IMR-90 (cell line): ENCODE results near the gene LRIT2. TPM values are rescaled to one million over a fixed set of nuclear protein-coding genes. Genes with fewer than 3 reads are reported as not detected.

ENCODE experiments used
- ATAC-seq: fragments of 200-7000 bp; cut with Tn5 transposase; 2 replicates; pipeline ENCODE4 v1.9.1; 2020; ENCODE audit warnings: low read depth, mild to moderate bottlenecking, moderate library complexity
- BruUV-seq: library from RNA; stranded (reverse); fragments of 400-500 nt; replicated peaks from 2 replicates; lab custom pipeline; 2021; lab: Mats Ljungman, UMichigan
- CTCF ChIA-PET: fragments of 300-600 bp; formaldehyde crosslinking; extraction: SDS; loops from one replicate; lab custom pipeline; 2021; ENCODE audit warnings: antibody characterized with exemption; lab: Yijun Ruan, JAX
- POLR2A ChIA-PET: fragments of 300-600 bp; sonication (Branson Sonifier 250); formaldehyde crosslinking; loops from one replicate; lab custom pipeline; 2022; ENCODE audit warnings: antibody characterized with exemption; ENCODE audit not compliant: unreplicated experiment; lab: Charles Lee
- DNase-seq: peaks from one replicate; pipeline ENCODE4 v3.0.0; 2013
- H2AFZ ChIP-seq: replicated peaks from 2 replicates; pipeline ENCODE3; 2013; ENCODE audit warnings: low read length, mild to moderate bottlenecking; ENCODE audit not compliant: poor library complexity
- H2AK5ac ChIP-seq: 2 replicates; pipeline ENCODE4 v1.6.1; 2013; ENCODE audit warnings: low read depth, low read length, inconsistent platforms
- H2AK9ac ChIP-seq: replicated peaks from 2 replicates; pipeline ENCODE3; 2013; ENCODE audit warnings: mild to moderate bottlenecking, low read depth, low read length, moderate library complexity; ENCODE audit not compliant: poor library complexity
- H2BK120ac ChIP-seq: 2 replicates; pipeline ENCODE4 v1.6.1; 2013; ENCODE audit warnings: low read depth, low read length, inconsistent platforms
- H2BK15ac ChIP-seq: 3 replicates; pipeline ENCODE4 v1.6.1; 2013; ENCODE audit warnings: low read depth, low read length, inconsistent platforms
- H2BK20ac ChIP-seq: 2 replicates; pipeline ENCODE4 v1.6.1; 2013; ENCODE audit warnings: low read depth, mild to moderate bottlenecking, inconsistent platforms, low read length, moderate library complexity
- H2BK5ac ChIP-seq: 2 replicates; pipeline ENCODE4 v1.6.1; 2013; ENCODE audit warnings: mild to moderate bottlenecking, low read depth, low read length, inconsistent platforms; ENCODE audit not compliant: poor library complexity, severe bottlenecking
- H3K14ac ChIP-seq: replicated peaks from 2 replicates; pipeline ENCODE4 v1.6.1; 2013; ENCODE audit warnings: low read depth, low read length, inconsistent platforms
- H3K18ac ChIP-seq: 2 replicates; pipeline ENCODE4 v1.6.1; 2013; ENCODE audit warnings: low read depth, low read length, control low read depth
- H3K23ac ChIP-seq: 2 replicates; pipeline ENCODE4 v1.6.1; 2013; ENCODE audit warnings: low read depth, low read length, inconsistent platforms
- H3K27ac ChIP-seq: 2 replicates; pipeline ENCODE4 v1.5.1; 2013; ENCODE audit warnings: mild to moderate bottlenecking, control low read depth, low read length; ENCODE audit not compliant: insufficient read depth
- H3K27me3 ChIP-seq: 2 replicates; pipeline ENCODE4 v1.6.1; 2013; ENCODE audit warnings: low read length; ENCODE audit not compliant: control insufficient read depth, insufficient read depth
- H3K36me3 ChIP-seq: 2 replicates; pipeline ENCODE4 v1.6.1; 2013; ENCODE audit warnings: low read length, mixed read lengths; ENCODE audit not compliant: control insufficient read depth, insufficient read depth
- H3K4ac ChIP-seq: 2 replicates; pipeline ENCODE4 v1.6.1; 2013; ENCODE audit warnings: low read depth, low read length, inconsistent platforms
- H3K4me1 ChIP-seq: 2 replicates; pipeline ENCODE4 v1.6.1; 2013; ENCODE audit warnings: low read length, mixed read lengths; ENCODE audit not compliant: control insufficient read depth, insufficient read depth
- H3K4me2 ChIP-seq: 2 replicates; pipeline ENCODE4 v1.6.1; 2013; ENCODE audit warnings: low read depth, mild to moderate bottlenecking, control low read depth, low read length, moderate library complexity
- H3K4me3 ChIP-seq: 2 replicates; pipeline ENCODE4 v1.5.1; 2013; ENCODE audit warnings: low read depth, mild to moderate bottlenecking, control low read depth, low read length, moderate library complexity; ENCODE audit not compliant: insufficient read depth
- H3K56ac ChIP-seq: 2 replicates; pipeline ENCODE4 v1.6.1; 2013; ENCODE audit warnings: low read length, inconsistent platforms; ENCODE audit not compliant: insufficient read depth; ENCODE audit errors: extremely low read depth
- H3K79me1 ChIP-seq, 2 experiments: 2 replicates each; pipeline ENCODE4 v1.6.1; 2013; ENCODE audit warnings: low read length in 2 of 2, inconsistent platforms in 1 of 2, low read depth in 1 of 2
- H3K9ac ChIP-seq: 2 replicates; pipeline ENCODE4 v1.6.1; 2013; ENCODE audit warnings: low read depth, low read length, control low read depth
- H3K9me1 ChIP-seq: 2 replicates; pipeline ENCODE4 v1.6.1; 2013; ENCODE audit warnings: low read length, inconsistent platforms; ENCODE audit not compliant: insufficient read depth
- H3K9me3 ChIP-seq: 2 replicates; pipeline ENCODE4 v1.6.1; 2013; ENCODE audit warnings: low read length; ENCODE audit not compliant: control insufficient read depth, insufficient read depth
- H4K20me1 ChIP-seq: 2 replicates; pipeline ENCODE4 v1.6.1; 2013; ENCODE audit warnings: low read length, inconsistent platforms; ENCODE audit not compliant: insufficient read depth
- H4K5ac ChIP-seq: 2 replicates; pipeline ENCODE4 v1.6.1; 2013; ENCODE audit warnings: mild to moderate bottlenecking, low read depth, low read length, control low read depth
- H4K8ac ChIP-seq, 2 experiments: 2 replicates each; pipeline ENCODE4 v1.6.1; 2013; ENCODE audit warnings: low read depth in 2 of 2, low read length in 2 of 2, control low read depth in 1 of 2, inconsistent platforms in 1 of 2
- H4K91ac ChIP-seq: 2 replicates; pipeline ENCODE4 v1.6.1; 2013; ENCODE audit warnings: low read depth, low read length, inconsistent platforms; ENCODE audit not compliant: insufficient read depth
- BHLHE40 ChIP-seq: fragments of 150-350 bp; IDR thresholded peaks from 2 replicates; pipeline ENCODE4 v1.6.1; 2016; ENCODE audit warnings: mild to moderate bottlenecking, low read depth, low read length
- CEBPB ChIP-seq: IDR thresholded peaks from 2 replicates; pipeline ENCODE4 v1.6.1; 2012; ENCODE audit warnings: low read depth, low read length, improper control_type of control experiment
- CHD1 ChIP-seq: IDR thresholded peaks from 2 replicates; pipeline ENCODE4 v1.6.1; 2012; ENCODE audit warnings: low read depth, low read length, improper control_type of control experiment
- CTCF ChIP-seq: conservative IDR thresholded peaks from 2 replicates; pipeline ENCODE4 v1.5.1; 2012; ENCODE audit warnings: mild to moderate bottlenecking, low read depth, low read length, improper control_type of control experiment
- ELK1 ChIP-seq: fragments of 150-350 bp; IDR thresholded peaks from 2 replicates; pipeline ENCODE4 v1.6.1; 2016; ENCODE audit warnings: low read depth, mild to moderate bottlenecking, low read length, moderate library complexity, borderline replicate concordance
- FOS ChIP-seq: fragments of 150-350 bp; IDR thresholded peaks from 2 replicates; pipeline ENCODE4 v1.6.1; 2016; ENCODE audit warnings: low read depth, low read length
- MAFK ChIP-seq: IDR thresholded peaks from 2 replicates; pipeline ENCODE4 v1.6.1; 2012; ENCODE audit warnings: low read depth, low read length, improper control_type of control experiment
- MAZ ChIP-seq: IDR thresholded peaks from 2 replicates; pipeline ENCODE4 v1.6.1; 2012; ENCODE audit warnings: low read depth, mild to moderate bottlenecking, low read length, improper control_type of control experiment, moderate library complexity, borderline replicate concordance
- MXI1 ChIP-seq: IDR thresholded peaks from 2 replicates; pipeline ENCODE4 v1.6.1; 2012; ENCODE audit warnings: low read depth, mild to moderate bottlenecking, low read length, moderate library complexity, borderline replicate concordance
- NFE2L2 ChIP-seq: fragments of 150-350 bp; IDR thresholded peaks from 2 replicates; pipeline ENCODE4 v1.6.1; 2016; ENCODE audit warnings: low read depth, mild to moderate bottlenecking, low read length
- POLR2A ChIP-seq: IDR thresholded peaks from 2 replicates; pipeline ENCODE4 v1.6.1; 2012; ENCODE audit warnings: mild to moderate bottlenecking, low read depth, low read length
- RAD21 ChIP-seq: IDR thresholded peaks from 2 replicates; pipeline ENCODE4 v1.6.1; 2012; ENCODE audit warnings: low read length, improper control_type of control experiment
- RCOR1 ChIP-seq: IDR thresholded peaks from 2 replicates; pipeline ENCODE4 v1.6.1; 2012; ENCODE audit warnings: mild to moderate bottlenecking, low read length, improper control_type of control experiment; ENCODE audit not compliant: insufficient replicate concordance
- RFX5 ChIP-seq: IDR thresholded peaks from 2 replicates; pipeline ENCODE4 v1.8.0; 2012; ENCODE audit warnings: low read depth, mild to moderate bottlenecking, low read length, moderate library complexity
- SMC3 ChIP-seq: fragments of 150-350 bp; IDR thresholded peaks from 2 replicates; pipeline ENCODE4 v1.6.1; 2016; ENCODE audit warnings: low read depth, mild to moderate bottlenecking, antibody characterized with exemption, low read length, moderate library complexity
- USF2 ChIP-seq: fragments of 150-350 bp; IDR thresholded peaks from 2 replicates; pipeline ENCODE4 v1.6.1; 2017; ENCODE audit warnings: mild to moderate bottlenecking, antibody characterized with exemption, low read length, low read depth
- WGBS, 2 experiments: methylation state at CpG; one replicate each; pipeline versions ENCODE4 v1.1.5 to v1.1.7; 2013; ENCODE audit warnings: missing lambda C conversion rate in 2 of 2; ENCODE audit not compliant: insufficient read length in 1 of 2; ENCODE audit errors: extremely low coverage in 2 of 2; 5-methylcytosine and 5-hydroxymethylcytosine counted together
- dilution Hi-C: fragments of 300-500 bp; cut with HindIII; formaldehyde crosslinking; loops from one replicate; pipeline ENCODE4 v1.14.3; 2018; ENCODE audit warnings: low sequenced_read_pairs; ENCODE audit not compliant: unreplicated experiment
- in situ Hi-C: fragments of 300-500 bp; cut with MboI; formaldehyde crosslinking; loops from 3 replicates; pipeline ENCODE4 v1.14.3; 2019; ENCODE audit warnings: low sequenced_read_pairs, inconsistent platforms, mixed read lengths
- intact Hi-C: fragments of 100-400 bp; cut with micrococcal nuclease; formaldehyde crosslinking; loops from 2 replicates; pipeline ENCODE4 v1.10.0; 2022
- polyA plus RNA-seq, 3 experiments: library from polyadenylated mRNA; depleted of rRNA; stranded (reverse); fragments of >200 nt; gene quantifications; 2 replicates each; pipeline ENCODE4 v1.2.3, GENCODE V29; 2012; ENCODE audit warnings: low replicate concordance in 1 of 3
- total RNA-seq: library from RNA; depleted of rRNA; stranded (reverse); fragments of >200 nt; gene quantifications from 2 replicates; pipeline ENCODE4 v1.2.3, GENCODE V29; 2012

Gene LRIT2
- total and polyA plus RNA-seq, 2 of the 4 experiments (the other 2 are of a cell fraction): not detected

GRCh38 chr10:84258034-84258695 is 32.8 kb upstream of the LRIT2 start:
- TF ChIP-seq MXI1: no peak
- TF ChIP-seq CEBPB: no peak
- TF ChIP-seq MAFK: no peak
- TF ChIP-seq ELK1: no peak
- no peak for TF ChIP-seq RCOR1
- no peak for TF ChIP-seq USF2
- no peak for TF ChIP-seq BHLHE40
- TF ChIP-seq MAZ: no peak
- no peak for TF ChIP-seq POLR2A
- TF ChIP-seq RAD21: no peak
- no peak for TF ChIP-seq NFE2L2
- TF ChIP-seq CHD1: no peak
- TF ChIP-seq SMC3: no peak
- TF ChIP-seq FOS: no peak
- no peak for TF ChIP-seq CTCF
- no peak for TF ChIP-seq RFX5
- no peak overlapping the region for H3K4me3 ChIP-seq
- H2AK9ac ChIP-seq: no peak overlapping the region
- DNase-seq: no peak
- no peak overlapping the region for H2BK15ac ChIP-seq
- no CpG with 5 or more reads among the region's 7 CpGs for WGBS, 2 experiments
- no peaks in the 10 kb centered on the region for H3K4me1 ChIP-seq
- no peak overlapping the region for H3K9ac ChIP-seq
- H2BK20ac ChIP-seq: no peak overlapping the region
- H2BK120ac ChIP-seq: no peak overlapping the region
- H2BK5ac ChIP-seq: no peak overlapping the region
- no peak overlapping the region for H2AFZ ChIP-seq
- H4K91ac ChIP-seq: no peak overlapping the region
- no peak overlapping the region for H4K5ac ChIP-seq
- BruUV-seq: no TSS peak
- no peaks in the 10 kb centered on the region; the same call in 1 of the 2 replicates for H3K9me1 ChIP-seq
- no peak for ATAC-seq
- intact Hi-C loops: loop anchor here (10.0 kb wide), 1 partner anchor 113 kb away; no protein-coding TSS in a partner anchor
- H3K4ac ChIP-seq: no peak overlapping the region
- no peaks in the 10 kb centered on the region for H4K20me1 ChIP-seq
- no peak overlapping the region for H3K14ac ChIP-seq
- H3K27ac ChIP-seq: no peak overlapping the region
- dilution Hi-C loops: no loop called here
- peaks cover 17% of the 10 kb centered on the region for H3K27me3 ChIP-seq
- no peaks in the 10 kb centered on the region for H3K79me1 ChIP-seq
- H4K8ac ChIP-seq: no peak overlapping the region
- H3K9me3 ChIP-seq: no peaks in the 10 kb centered on the region
- CTCF ChIA-PET: interaction anchor here (0.7 kb wide), 1 partner anchor 335 kb away, joined by 3 read pairs; no protein-coding TSS in a partner anchor
- H3K56ac ChIP-seq: no peak overlapping the region
- H2AK5ac ChIP-seq: no peak overlapping the region
- H3K4me2 ChIP-seq: no peak overlapping the region
- POLR2A ChIA-PET: no interaction called here
- no peak overlapping the region for H3K23ac ChIP-seq
- in situ Hi-C loops: no loop called here
- H3K18ac ChIP-seq: no peak overlapping the region
- H3K36me3 ChIP-seq: no peaks in the 10 kb centered on the region
